Astrocyte of the cerebellum (primary cell): ENCODE data around the gene GIPR.
A peak's percentile ranks its signal among the peaks of the same experiment; 100 is the strongest.

Experiments used
- DNase-seq: peaks from one replicate; pipeline ENCODE4 v3.0.0-alpha.2; 2011; ENCODE audit warnings: low read depth
- H3K4me3 ChIP-seq: 2 replicates; pipeline ENCODE4 v1.5.1; 2011; ENCODE audit warnings: mild to moderate bottlenecking, low read depth, low read length, moderate library complexity
- in situ Hi-C: cut with HindIII; loops from 2 replicates; pipeline ENCODE4 v1.10.0; 2017; ENCODE audit warnings: low sequenced_read_pairs
- TF ChIP-seq, protein P1 (sequence below): IDR thresholded peaks from 2 replicates; pipeline ENCODE4 v1.5.1; 2012; ENCODE audit warnings: low read length, low read depth, moderate library complexity, mild to moderate bottlenecking; ENCODE audit errors: missing control alignments

GIPR gene

DNA sequence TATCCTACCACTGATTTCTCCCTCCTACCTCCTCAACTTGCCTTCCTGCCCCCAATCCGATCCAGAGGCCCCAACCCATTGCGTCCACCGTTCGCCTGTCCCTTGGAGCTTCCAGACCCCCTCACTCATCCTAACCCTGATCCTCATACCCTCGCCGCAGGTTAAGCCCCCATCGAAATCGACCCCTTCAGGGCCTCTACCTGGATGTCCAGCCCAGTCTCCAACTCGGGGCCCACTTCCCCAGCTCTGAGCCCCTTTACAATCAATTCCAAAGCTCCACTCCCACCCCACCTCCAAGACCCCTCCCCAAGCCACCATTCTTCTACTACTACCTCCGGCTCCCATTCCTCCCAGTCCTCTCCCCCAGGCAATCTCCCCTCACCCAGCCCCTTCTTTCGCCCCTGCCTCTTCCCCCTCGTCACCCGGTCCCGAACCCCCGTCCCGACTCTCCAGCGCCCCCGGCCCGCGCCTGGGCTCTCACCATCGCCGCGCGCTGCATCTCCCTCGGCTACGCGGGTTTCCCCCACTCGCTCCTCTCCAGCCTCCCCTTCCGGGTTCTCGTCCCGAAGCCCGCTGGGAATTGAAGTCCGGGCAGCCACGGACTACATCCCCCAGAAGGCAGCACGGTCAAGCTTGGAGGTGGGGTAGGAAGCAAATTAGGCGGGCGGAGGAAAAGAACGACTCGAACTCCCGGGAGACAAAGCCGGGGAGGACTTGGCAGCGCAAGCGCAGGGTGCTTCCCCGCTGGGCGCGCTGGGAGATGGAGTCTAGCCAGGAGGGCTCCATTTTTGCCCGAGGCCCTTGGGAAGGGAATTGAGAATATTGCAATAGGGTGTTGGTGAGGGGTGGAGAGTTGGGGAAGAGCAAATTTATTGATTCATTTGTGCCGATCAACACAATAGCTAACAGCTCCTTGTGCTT is 62.6 kb downstream of the GIPR start, which contains the start of gene FBXO46:
FBXO46 (minus strand) TSS at position 529 of the 921 bp plus-strand sequence. CDS start 17,401 bp downstream, outside the sequence.
- DNase-seq, result peak; percentile 91
- peak within 1 kb of the TSS; percentile 93 for H3K4me3 ChIP-seq
- TF ChIP-seq, protein P1, sequence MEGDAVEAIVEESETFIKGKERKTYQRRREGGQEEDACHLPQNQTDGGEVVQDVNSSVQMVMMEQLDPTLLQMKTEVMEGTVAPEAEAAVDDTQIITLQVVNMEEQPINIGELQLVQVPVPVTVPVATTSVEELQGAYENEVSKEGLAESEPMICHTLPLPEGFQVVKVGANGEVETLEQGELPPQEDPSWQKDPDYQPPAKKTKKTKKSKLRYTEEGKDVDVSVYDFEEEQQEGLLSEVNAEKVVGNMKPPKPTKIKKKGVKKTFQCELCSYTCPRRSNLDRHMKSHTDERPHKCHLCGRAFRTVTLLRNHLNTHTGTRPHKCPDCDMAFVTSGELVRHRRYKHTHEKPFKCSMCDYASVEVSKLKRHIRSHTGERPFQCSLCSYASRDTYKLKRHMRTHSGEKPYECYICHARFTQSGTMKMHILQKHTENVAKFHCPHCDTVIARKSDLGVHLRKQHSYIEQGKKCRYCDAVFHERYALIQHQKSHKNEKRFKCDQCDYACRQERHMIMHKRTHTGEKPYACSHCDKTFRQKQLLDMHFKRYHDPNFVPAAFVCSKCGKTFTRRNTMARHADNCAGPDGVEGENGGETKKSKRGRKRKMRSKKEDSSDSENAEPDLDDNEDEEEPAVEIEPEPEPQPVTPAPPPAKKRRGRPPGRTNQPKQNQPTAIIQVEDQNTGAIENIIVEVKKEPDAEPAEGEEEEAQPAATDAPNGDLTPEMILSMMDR, result peak; percentile 18
- in situ Hi-C loops, result no loop called here
